Trophoblast cell (in vitro differentiated cells and primary cell): Measurements from ENCODE around the gene DOCK3.
"Not testable (repeated sequence)": the region's sequence is repeated elsewhere in the genome, so short reads cannot be mapped to it uniquely, and the experiment has no call there.

Source experiments
- DNase-seq, 2 donors: peaks; one replicate each; pipeline ENCODE4 v3.0.0-alpha.2; 2016
- H2AFZ ChIP-seq: 2 replicates; pipeline ENCODE4 v1.6.1; 2013; ENCODE audit warnings: low read length, moderate library complexity, mild to moderate bottlenecking; ENCODE audit not compliant: insufficient read depth, poor library complexity
- H2AK5ac ChIP-seq: 2 replicates; pipeline ENCODE4 v1.6.1; 2013; ENCODE audit warnings: mild to moderate bottlenecking, low read length
- H2BK120ac ChIP-seq: 2 replicates; pipeline ENCODE4 v1.6.1; 2013; ENCODE audit warnings: low read length, mild to moderate bottlenecking, moderate library complexity; ENCODE audit not compliant: insufficient read depth, poor library complexity
- H2BK12ac ChIP-seq: 2 replicates; pipeline ENCODE4 v1.6.1; 2013; ENCODE audit warnings: mild to moderate bottlenecking, low read length, moderate library complexity
- H2BK5ac ChIP-seq: 2 replicates; pipeline ENCODE4 v1.6.1; 2013; ENCODE audit warnings: low read length, low read depth, moderate library complexity, mild to moderate bottlenecking; ENCODE audit not compliant: poor library complexity
- H3K14ac ChIP-seq: 2 replicates; pipeline ENCODE4 v1.6.1; 2013; ENCODE audit warnings: mild to moderate bottlenecking, low read length
- H3K18ac ChIP-seq: 2 replicates; pipeline ENCODE4 v1.6.1; 2013; ENCODE audit warnings: mild to moderate bottlenecking, low read length
- H3K23ac ChIP-seq: 2 replicates; pipeline ENCODE4 v1.6.1; 2013; ENCODE audit warnings: low read length
- H3K27ac ChIP-seq: 2 replicates; pipeline ENCODE4 v1.5.1; 2013; ENCODE audit warnings: low read depth, mild to moderate bottlenecking, inconsistent platforms, low read length, moderate library complexity
- H3K27me3 ChIP-seq: 2 replicates; pipeline ENCODE4 v1.6.1; 2013; ENCODE audit warnings: inconsistent platforms, mild to moderate bottlenecking, low read length, moderate library complexity; ENCODE audit not compliant: insufficient read depth
- H3K36me3 ChIP-seq, 2 experiments: 1 replicate in 1 of 2; 2 replicates in 1 of 2; pipeline ENCODE4 v1.6.1; 2013; ENCODE audit warnings: low read length in 2 of 2, mild to moderate bottlenecking in 2 of 2, moderate library complexity in 1 of 2; ENCODE audit not compliant: insufficient read depth in 2 of 2, control insufficient read depth in 1 of 2
- H3K4ac ChIP-seq: 2 replicates; pipeline ENCODE4 v1.6.1; 2013; ENCODE audit warnings: low read depth, mild to moderate bottlenecking, low read length, moderate library complexity
- H3K4me1 ChIP-seq, 2 experiments: 1 replicate in 1 of 2; 2 replicates in 1 of 2; pipeline ENCODE4 v1.6.1; 2013; ENCODE audit warnings: low read length in 2 of 2, mild to moderate bottlenecking in 2 of 2, moderate library complexity in 1 of 2; ENCODE audit not compliant: insufficient read depth in 2 of 2, control insufficient read depth in 1 of 2
- H3K4me2 ChIP-seq: 2 replicates; pipeline ENCODE4 v1.6.1; 2013; ENCODE audit warnings: inconsistent platforms, mild to moderate bottlenecking, low read length, moderate library complexity
- H3K4me3 ChIP-seq: 2 replicates; pipeline ENCODE4 v1.5.1; 2013; ENCODE audit warnings: mild to moderate bottlenecking, low read depth, low read length, inconsistent platforms
- H3K79me1 ChIP-seq: one replicate; pipeline ENCODE4 v1.6.1; 2013; ENCODE audit warnings: low read length
- H3K79me2 ChIP-seq: 2 replicates; pipeline ENCODE4 v1.6.1; 2013; ENCODE audit warnings: low read length, mild to moderate bottlenecking; ENCODE audit not compliant: control insufficient read depth, insufficient read depth, poor library complexity
- H3K9ac ChIP-seq: 2 replicates; pipeline ENCODE4 v1.6.1; 2013; ENCODE audit warnings: mild to moderate bottlenecking, low read length
- H3K9me3 ChIP-seq: 2 replicates; pipeline ENCODE4 v1.6.1; 2013; ENCODE audit warnings: low read depth, mild to moderate bottlenecking, control low read depth, inconsistent platforms, low read length; ENCODE audit not compliant: insufficient read depth
- H4K12ac ChIP-seq: 2 replicates; pipeline ENCODE4 v1.6.1; 2013; ENCODE audit warnings: low read depth, mild to moderate bottlenecking, low read length, moderate library complexity
- H4K8ac ChIP-seq: 2 replicates; pipeline ENCODE4 v1.6.1; 2013; ENCODE audit warnings: low read depth, mild to moderate bottlenecking, low read length, moderate library complexity
- H4K91ac ChIP-seq: one replicate; pipeline ENCODE4 v1.6.1; 2013; ENCODE audit warnings: low read depth, mild to moderate bottlenecking, low read length, moderate library complexity
- WGBS: extraction: QIAGEN DNeasy Blood & Tissue Kit; methylation state at CpG from one replicate; pipeline ENCODE4 v1.1.7; 2013; ENCODE audit warnings: missing lambda C conversion rate; ENCODE audit not compliant: insufficient read length, insufficient coverage; ENCODE audit errors: extremely low coverage; 5-methylcytosine and 5-hydroxymethylcytosine counted together

Gene DOCK3

DNA sequence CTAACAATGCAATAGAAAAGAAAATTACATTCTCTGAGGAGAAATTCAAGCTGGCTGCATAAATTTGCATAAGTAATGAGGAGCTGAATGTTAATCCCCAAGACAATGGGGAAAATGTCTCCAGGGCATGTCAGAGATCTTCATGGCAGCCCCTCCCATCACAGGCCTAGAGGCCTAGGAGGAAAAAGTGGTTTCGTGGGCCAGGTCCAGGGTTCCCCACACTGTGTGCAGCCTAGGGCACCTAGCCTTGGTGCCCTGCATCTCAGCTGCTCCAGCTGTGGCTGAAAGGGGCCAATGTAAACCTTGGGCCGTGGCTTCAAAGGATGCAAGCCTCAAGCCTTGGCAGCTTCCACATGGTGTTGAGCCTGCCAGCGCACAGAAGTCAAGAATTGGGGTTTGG lies 511.7 kb downstream of the DOCK3 start:
- H3K4ac ChIP-seq, H3K79me1 ChIP-seq, H3K18ac ChIP-seq, H2AK5ac ChIP-seq, H4K91ac ChIP-seq, H3K9ac ChIP-seq, H3K23ac ChIP-seq, H3K9me3 ChIP-seq, H3K27ac ChIP-seq, H3K4me1 ChIP-seq, DNase-seq, H3K27me3 ChIP-seq, H2AFZ ChIP-seq, H2BK12ac ChIP-seq, H2BK120ac ChIP-seq, H2BK5ac ChIP-seq, H4K12ac ChIP-seq, H3K14ac ChIP-seq, H3K79me2 ChIP-seq, H3K4me3 ChIP-seq, H4K8ac ChIP-seq, H3K36me3 ChIP-seq, H3K4me2 ChIP-seq: not testable (repeated sequence)
- no CpG with 5 or more reads among the region's 3 CpGs for WGBS

DNA sequence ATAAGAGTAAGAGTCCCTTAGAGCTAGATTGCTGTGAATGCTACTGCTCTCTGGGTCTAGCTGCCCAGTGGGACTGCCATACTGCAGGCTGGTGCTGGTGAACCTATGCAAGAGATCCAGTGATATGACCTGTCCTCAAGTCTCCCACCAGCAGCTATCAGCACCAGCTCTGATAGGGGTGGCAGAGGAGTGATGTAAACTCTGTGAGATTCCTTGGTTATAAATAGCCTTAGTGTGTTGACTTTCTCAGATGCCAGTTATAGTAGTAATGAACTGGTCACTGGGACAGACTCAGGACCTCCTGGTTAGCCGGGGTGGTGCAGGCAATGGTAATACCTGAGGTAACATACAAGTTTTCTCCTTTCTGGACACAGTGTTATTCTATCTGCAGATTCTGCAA lies 515.5 kb downstream of the DOCK3 start:
- Histone ChIP-seq H2AK5ac (no peak overlapping the region), H2BK5ac (no peak overlapping the region), H3K27ac (no peak overlapping the region), H4K91ac (no peak overlapping the region), H3K23ac (no peak overlapping the region), H3K9me3 (no peaks in the 10 kb centered on the region), H3K4me3 (no peak overlapping the region), H3K79me1 (no peaks in the 10 kb centered on the region), H3K4ac (no peak overlapping the region), H2BK12ac (no peak overlapping the region), H3K18ac (no peak overlapping the region), H4K8ac (no peak overlapping the region), H4K12ac (no peak overlapping the region), H3K4me2 (no peak overlapping the region), H3K9ac (no peak overlapping the region), H3K4me1 (no peaks in the 10 kb centered on the region), H3K14ac (no peak overlapping the region), H3K27me3 (no peaks in the 10 kb centered on the region), H3K36me3 (no peaks in the 10 kb centered on the region), H2AFZ (no peak overlapping the region), H3K79me2 (no peaks in the 10 kb centered on the region), H2BK120ac (no peak overlapping the region)
- WGBS, result no CpG with 5 or more reads among the region's 1 CpG
- peak in 1 of 2 donors; percentile 4 for DNase-seq

DNA sequence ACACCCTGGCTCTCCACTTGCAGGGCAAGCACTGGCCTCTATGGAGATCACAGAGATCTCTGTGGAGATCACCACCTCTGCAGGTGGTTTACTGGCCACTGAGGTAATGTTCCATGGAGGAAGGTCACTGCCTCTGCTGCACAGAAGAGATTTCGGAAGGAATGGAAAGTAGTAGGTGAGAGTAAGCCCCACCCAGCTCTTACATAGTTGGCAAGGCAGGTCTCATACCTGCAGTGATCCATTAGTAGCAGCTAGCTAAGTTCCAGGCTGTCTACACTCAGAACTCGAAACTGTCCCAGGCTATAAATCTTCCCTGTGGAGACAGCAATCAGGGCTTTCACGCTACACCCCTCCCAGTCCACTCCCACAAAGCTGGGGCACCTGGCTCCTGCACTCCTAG lies 516.1 kb downstream of the DOCK3 start:
- Histone ChIP-seq H3K4me1 (no peaks in the 10 kb centered on the region), H3K18ac (no peak overlapping the region), H3K14ac (no peak overlapping the region), H2AFZ (no peak overlapping the region), H3K23ac (no peak overlapping the region), H3K27ac (no peak overlapping the region), H2BK12ac (no peak overlapping the region), H3K4ac (no peak overlapping the region), H3K36me3 (no peaks in the 10 kb centered on the region), H4K8ac (no peak overlapping the region), H3K79me1 (no peaks in the 10 kb centered on the region), H3K27me3 (no peaks in the 10 kb centered on the region), H3K4me3 (no peak overlapping the region), H4K12ac (no peak overlapping the region), H2BK120ac (no peak overlapping the region), H2BK5ac (no peak overlapping the region), H3K4me2 (no peak overlapping the region), H4K91ac (no peak overlapping the region), H3K9ac (no peak overlapping the region), H3K9me3 (no peaks in the 10 kb centered on the region), H3K79me2 (no peaks in the 10 kb centered on the region), H2AK5ac (no peak overlapping the region)
- no CpG with 5 or more reads among the region's 3 CpGs for WGBS
- no peak for DNase-seq

DNA sequence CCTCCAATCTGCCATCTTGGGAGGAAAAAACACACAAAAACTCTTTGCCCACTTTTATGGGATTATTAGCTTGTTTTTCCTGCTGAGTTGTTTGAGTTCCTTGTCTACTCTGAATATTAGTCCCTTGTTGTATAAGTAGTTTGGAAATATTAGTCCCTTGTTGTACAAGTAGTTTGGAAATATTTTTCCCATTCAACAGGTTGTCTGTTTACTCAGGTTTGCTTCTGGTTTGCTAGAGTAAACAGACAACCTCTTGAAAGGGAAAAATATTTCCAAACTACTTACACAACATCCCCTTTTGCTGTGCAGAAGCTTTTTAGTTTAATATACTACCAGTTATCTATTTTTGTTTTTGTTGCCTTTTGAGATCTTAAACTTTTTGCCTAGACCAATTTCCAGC lies 517.0 kb downstream of the DOCK3 start:
- Histone ChIP-seq H3K36me3 (no peaks in the 10 kb centered on the region), H2AK5ac (no peak overlapping the region), H3K9me3 (no peaks in the 10 kb centered on the region), H3K4ac (no peak overlapping the region), H3K23ac (no peak overlapping the region), H3K4me3 (no peak overlapping the region), H4K91ac (no peak overlapping the region), H3K4me2 (no peak overlapping the region), H3K14ac (no peak overlapping the region), H3K27ac (no peak overlapping the region), H4K12ac (no peak overlapping the region), H2AFZ (no peak overlapping the region), H3K18ac (no peak overlapping the region), H2BK120ac (no peak overlapping the region), H3K4me1 (no peaks in the 10 kb centered on the region), H4K8ac (no peak overlapping the region), H3K9ac (no peak overlapping the region), H2BK5ac (no peak overlapping the region), H3K79me2 (no peaks in the 10 kb centered on the region), H3K79me1 (no peaks in the 10 kb centered on the region), H2BK12ac (no peak overlapping the region), H3K27me3 (no peaks in the 10 kb centered on the region)
- no peak for DNase-seq

DNA sequence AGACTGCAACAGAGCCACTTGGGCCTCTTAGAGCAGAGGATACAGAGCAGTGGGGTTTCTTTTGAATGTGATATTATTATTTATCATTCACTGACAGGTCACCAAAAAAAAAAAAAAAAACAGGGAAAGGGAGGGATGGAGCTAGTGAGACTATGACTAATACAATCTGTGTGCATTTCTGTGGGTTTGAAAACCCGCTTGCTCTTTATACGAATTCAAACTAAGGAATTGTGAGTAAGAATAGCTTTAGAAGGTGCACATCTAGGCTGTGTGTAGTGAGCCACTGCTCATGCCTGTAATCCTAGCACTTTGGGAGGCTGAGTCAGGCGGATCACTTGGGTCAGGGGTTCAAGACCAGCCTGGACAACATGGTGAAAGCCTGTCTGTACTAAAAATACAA lies 523.8 kb downstream of the DOCK3 start:
- Histone ChIP-seq H4K8ac (no peak overlapping the region), H4K12ac (no peak overlapping the region), H3K14ac (no peak overlapping the region), H2BK120ac (no peak overlapping the region), H3K4me2 (no peak overlapping the region), H2AK5ac (no peak overlapping the region), H3K9ac (no peak overlapping the region), H3K27me3 (no peaks in the 10 kb centered on the region), H4K91ac (no peak overlapping the region), H2AFZ (no peak overlapping the region), H2BK5ac (no peak overlapping the region), H3K23ac (no peak overlapping the region), H3K9me3 (peaks cover 5% of the 10 kb centered on the region), H3K4me1 (no peaks in the 10 kb centered on the region), H3K27ac (no peak overlapping the region), H3K4ac (no peak overlapping the region), H3K36me3 (peaks cover 0 to 3% of the 10 kb centered on the region in 2 experiments), H3K79me1 (no peaks in the 10 kb centered on the region), H3K4me3 (no peak overlapping the region), H3K79me2 (no peaks in the 10 kb centered on the region), H2BK12ac (no peak overlapping the region), H3K18ac (no peak overlapping the region)
- no CpG with 5 or more reads among the region's 3 CpGs for WGBS
- no peak for DNase-seq
